Spleen (tissue), 11 donors: ENCODE data around the gene EYS. TPM values are rescaled to one million over a fixed set of nuclear protein-coding genes. Genes with fewer than 3 reads are reported as not detected.

Experiments
- DNase-seq: peaks from one replicate; pipeline ENCODE4 v3.0.0-alpha.2; 2020
- H3K27ac ChIP-seq, 8 donors: fragments of 200-600 bp; sonication (generic) in 7 of 8; 1 replicate in 4 of 8; 2 replicates in 4 of 8; pipeline versions ENCODE4 v1.5.0 to v1.8.0; 2016 to 2021; ENCODE audit warnings: inconsistent platforms in 4 of 8, mild to moderate bottlenecking in 4 of 8, moderate library complexity in 1 of 8
- H3K27me3 ChIP-seq, 7 donors: fragments of 200-600 bp; sonication (generic) in 6 of 7; replicated peaks in 1 of 7; 1 replicate in 4 of 7; 2 replicates in 3 of 7; pipeline versions ENCODE4 v1.5.0 to v1.8.0; 2016 to 2021; ENCODE audit warnings: inconsistent platforms in 3 of 7, mild to moderate bottlenecking in 1 of 7
- H3K36me3 ChIP-seq, 6 donors: fragments of 200-600 bp; sonication (generic) in 5 of 6; 1 replicate in 4 of 6; 2 replicates in 2 of 6; pipeline versions ENCODE4 v1.5.0 to v1.8.0; 2016 to 2021; ENCODE audit warnings: inconsistent platforms in 2 of 6
- H3K4me1 ChIP-seq, 6 donors: fragments of 200-600 bp; sonication (generic) in 5 of 6; 1 replicate in 3 of 6; 2 replicates in 3 of 6; pipeline versions ENCODE4 v1.5.0 to v1.8.0; 2016 to 2021; ENCODE audit warnings: inconsistent platforms in 3 of 6
- H3K4me3 ChIP-seq, 8 donors: fragments of 200-600 bp; sonication (generic) in 7 of 8; 1 replicate in 4 of 8; 2 replicates in 4 of 8; pipeline versions ENCODE4 v1.5.0 to v1.8.0; 2016 to 2021; ENCODE audit warnings: inconsistent platforms in 4 of 8, mild to moderate bottlenecking in 4 of 8, moderate library complexity in 2 of 8
- H3K9me3 ChIP-seq, 8 donors: fragments of 200-600 bp; sonication (generic) in 7 of 8; 1 replicate in 4 of 8; 2 replicates in 4 of 8; pipeline versions ENCODE4 v1.5.0 to v1.8.0; 2016 to 2021; ENCODE audit warnings: inconsistent platforms in 4 of 8
- CTCF ChIP-seq, 11 experiments: fragments of 200-600 bp in 7 of 11; fragments of 450-650 bp in 4 of 11; sonication (generic) in 4 of 11; IDR thresholded peaks in 8 of 11; conservative IDR thresholded peaks in 3 of 11; 1 replicate in 7 of 11; 2 replicates in 4 of 11; pipeline versions ENCODE4 v1.4.0 to v1.8.0; 2016 to 2021; ENCODE audit warnings: antibody characterized with exemption in 11 of 11, inconsistent platforms in 4 of 11, mild to moderate bottlenecking in 1 of 11
- POLR2A ChIP-seq, 3 donors: fragments of 450-650 bp; IDR thresholded peaks; one replicate each; pipeline ENCODE4 v1.5.1; 2017; ENCODE audit warnings: antibody characterized with exemption in 3 of 3, mild to moderate bottlenecking in 1 of 3
- POLR2AphosphoS5 ChIP-seq, 3 donors: sonication (generic); formaldehyde crosslinking; IDR thresholded peaks; one replicate each; pipeline ENCODE4 v1.5.1; 2017; ENCODE audit warnings: antibody characterized with exemption in 3 of 3
- WGBS, 5 donors: extraction: QIAGEN DNeasy Blood & Tissue Kit in 3 of 5; methylation state at CpG; one replicate each; pipeline versions ENCODE4 v1.1.5 to v1.1.7; 2013 to 2018; 5-methylcytosine and 5-hydroxymethylcytosine counted together
- intact Hi-C: fragments of 100-400 bp; cut with DNase I; formaldehyde crosslinking; loops from one replicate; pipeline ENCODE4 v1.15.0; 2023; ENCODE audit warnings: low total_unique reads
- polyA plus RNA-seq, 3 donors: library from polyadenylated mRNA; stranded (reverse); fragments of 200-250 nt; gene quantifications; one replicate each; pipeline ENCODE4 v1.2.1, GENCODE V29; 2013
- total RNA-seq, 7 donors: library from RNA; depleted of rRNA in 3 of 7; stranded (reverse); fragments of >200 nt in 3 of 7; fragmentation: NEBNext Ultra II Directional in 4 of 7; extraction: Animal tissue kit (Norgen Biotek cat#: 25700) in 4 of 7; gene quantifications; one replicate each; pipeline versions ENCODE4 v1.1.0 to v1.2.1, GENCODE V29; 2016 to 2021
- donor health status: healthy with polysubstance abuse.
- donor health status: DM: no; HTN: no; CAD: no; lungs with moderate emphysema.
- donor health status: DM: no; HTN: no; CAD: no.
- donor health status: Bipolar disorder and iron deficiency.
- donor health status: healthy.
- donor health status: DM: no; HTN: no; CAD: no.
- donor health status: DM: yes; HTN: yes; CAD: no.

EYS gene
- total and polyA plus RNA-seq, 10 donors: under 0.01 to 0.72 (median 0.28) TPM; not detected in 5

- H3K4me1 ChIP-seq: peaks cover 0 to 100% (median 52%) of the 10 kb centered on the region in 6 donors
- WGBS, 5 donors: 77 to 89% (median 85%) methylated on average over 3 of the region's 3 CpGs
- DNase-seq: no peak
- no peak overlapping the region for H3K27ac ChIP-seq
- no peak for TF ChIP-seq CTCF (IDR thresholded peaks at IDR 0.05 in 8 of 11, conservative IDR thresholded peaks at IDR 0.05 in 3 of 11)
- TF ChIP-seq POLR2AphosphoS5 (IDR thresholded peaks at IDR 0.05): no peak
- no peak for TF ChIP-seq POLR2A (IDR thresholded peaks at IDR 0.05)
- no peak overlapping the region for H3K4me3 ChIP-seq
- intact Hi-C loops: no loop called here
- H3K9me3 ChIP-seq: no peaks in the 10 kb centered on the region
- H3K36me3 ChIP-seq: peaks cover 0 to 13% (median 0%) of the 10 kb centered on the region in 6 donors
- no peaks in the 10 kb centered on the region for H3K27me3 ChIP-seq
Observed at GRCh38 chr6:63672582-63673129, 2034.4 kb downstream of the EYS start.

DNA sequence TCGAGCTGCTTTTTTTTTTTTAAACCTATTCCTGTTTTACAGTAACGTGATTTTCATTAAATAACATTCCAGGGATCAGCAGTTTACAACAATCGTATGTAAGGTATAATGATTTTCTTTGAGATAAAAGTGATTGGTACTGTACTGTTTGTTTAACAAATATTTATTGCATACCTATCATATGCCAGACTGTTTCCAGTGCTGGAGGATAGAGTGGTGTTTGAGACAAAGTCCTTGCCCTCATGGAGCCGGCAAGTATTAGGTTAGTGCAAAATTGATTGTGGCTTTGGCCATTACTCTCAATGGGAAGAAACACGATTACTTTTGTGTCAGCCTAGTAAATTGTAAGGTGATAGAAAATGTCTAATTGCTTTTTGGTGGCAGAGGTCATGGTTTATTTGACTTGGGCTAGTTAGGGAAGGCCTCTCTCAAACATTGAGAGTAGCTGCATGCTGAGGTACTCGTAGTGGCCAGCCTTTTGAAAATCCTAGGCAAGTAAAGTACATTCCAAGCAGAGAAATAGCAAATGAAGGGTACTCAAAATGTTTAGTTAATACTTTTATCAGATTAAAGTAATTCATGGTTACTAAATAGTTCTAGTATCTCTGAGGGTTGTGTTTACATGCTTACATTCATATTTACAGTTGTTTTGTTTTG is 2035.8 kb downstream of the EYS start:
- Histone ChIP-seq H3K4me3 (no peak overlapping the region), H3K27ac (no peak overlapping the region), H3K27me3 (no peaks in the 10 kb centered on the region), H3K9me3 (no peaks in the 10 kb centered on the region), H3K4me1 (peaks cover 0 to 99% (median 44%) of the 10 kb centered on the region in 6 donors), H3K36me3 (peaks cover 0 to 16% (median 0%) of the 10 kb centered on the region in 6 donors)
- TF ChIP-seq POLR2A (IDR thresholded peaks at IDR 0.05) (no peak), CTCF (IDR thresholded peaks at IDR 0.05 in 8 of 11, conservative IDR thresholded peaks at IDR 0.05 in 3 of 11) (no peak), POLR2AphosphoS5 (IDR thresholded peaks at IDR 0.05) (no peak)
- intact Hi-C loops: no loop called here
- WGBS, 5 donors: 72 to 92% (median 84%) methylated on average over 6 of the region's 6 CpGs
- DNase-seq: no peak
